ENCODE measurements around the gene C14orf180.

GRCh38 chr14:104603711-104604401 lies 24.3 kb downstream of the C14orf180 start:
- TF ChIP-seq CTCF (IDR thresholded peaks at IDR 0.05; ENCODE audit: insufficient read depth, low read depth, low read length) (no peak), EZH2 (IDR thresholded peaks at IDR 0.05; ENCODE audit: insufficient read depth, low read length) (no peak)

Measured in astrocyte (in vitro differentiated cells and primary cell).